Measurements from ENCODE around the gene ZBTB40.

ZBTB40 gene

GRCh38 chr1:22416555-22417454, 34.8 kb upstream of the ZBTB40 start:
- H3K9me3 ChIP-seq (ENCODE audit: severe bottlenecking) = no peaks in the 10 kb centered on the region
- no peak overlapping the region for H3K27ac ChIP-seq (ENCODE audit: poor library complexity, severe bottlenecking)
- peaks cover 8% of the 10 kb centered on the region for H3K4me1 ChIP-seq (ENCODE audit: insufficient read depth, poor library complexity, severe bottlenecking)
- no peak for DNase-seq (ENCODE audit: low spot score)
- no peak overlapping the region for H3K4me3 ChIP-seq (ENCODE audit: severe bottlenecking)
- TF ChIP-seq, protein P1, sequence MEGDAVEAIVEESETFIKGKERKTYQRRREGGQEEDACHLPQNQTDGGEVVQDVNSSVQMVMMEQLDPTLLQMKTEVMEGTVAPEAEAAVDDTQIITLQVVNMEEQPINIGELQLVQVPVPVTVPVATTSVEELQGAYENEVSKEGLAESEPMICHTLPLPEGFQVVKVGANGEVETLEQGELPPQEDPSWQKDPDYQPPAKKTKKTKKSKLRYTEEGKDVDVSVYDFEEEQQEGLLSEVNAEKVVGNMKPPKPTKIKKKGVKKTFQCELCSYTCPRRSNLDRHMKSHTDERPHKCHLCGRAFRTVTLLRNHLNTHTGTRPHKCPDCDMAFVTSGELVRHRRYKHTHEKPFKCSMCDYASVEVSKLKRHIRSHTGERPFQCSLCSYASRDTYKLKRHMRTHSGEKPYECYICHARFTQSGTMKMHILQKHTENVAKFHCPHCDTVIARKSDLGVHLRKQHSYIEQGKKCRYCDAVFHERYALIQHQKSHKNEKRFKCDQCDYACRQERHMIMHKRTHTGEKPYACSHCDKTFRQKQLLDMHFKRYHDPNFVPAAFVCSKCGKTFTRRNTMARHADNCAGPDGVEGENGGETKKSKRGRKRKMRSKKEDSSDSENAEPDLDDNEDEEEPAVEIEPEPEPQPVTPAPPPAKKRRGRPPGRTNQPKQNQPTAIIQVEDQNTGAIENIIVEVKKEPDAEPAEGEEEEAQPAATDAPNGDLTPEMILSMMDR (IDR thresholded peaks at IDR 0.05; ENCODE audit: poor library complexity, severe bottlenecking) = peak; percentile 87
- H3K36me3 ChIP-seq (ENCODE audit: low read depth) = no peaks in the 10 kb centered on the region
- peak; percentile 58 for ATAC-seq (ENCODE audit: low read depth)
- H3K27me3 ChIP-seq (ENCODE audit: insufficient read depth, poor library complexity, severe bottlenecking) = no peaks in the 10 kb centered on the region

DNA sequence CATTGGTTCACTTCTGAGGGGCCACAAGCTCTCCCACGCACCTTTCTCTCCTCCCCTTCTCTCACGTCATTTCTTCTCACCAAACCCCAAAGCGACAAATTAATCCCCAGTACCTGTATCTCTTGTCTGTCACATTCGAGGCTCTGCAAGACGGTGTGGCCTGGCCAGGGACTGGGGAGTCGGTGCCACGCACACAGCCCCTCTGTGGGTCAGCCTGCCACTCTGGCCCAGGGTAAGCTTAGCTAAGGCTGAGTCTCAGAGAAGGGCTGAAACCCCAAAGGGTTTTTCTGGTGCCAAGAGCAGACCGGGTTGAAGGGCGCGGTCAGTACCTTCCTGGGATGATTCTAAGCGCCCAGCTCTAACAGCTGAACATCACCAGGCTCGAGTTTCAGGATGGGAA, 34.2 kb upstream of the ZBTB40 start:
- no peak for ATAC-seq (ENCODE audit: low read depth)
- Histone ChIP-seq H3K36me3 (ENCODE audit: low read depth) (no peaks in the 10 kb centered on the region), H3K27ac (ENCODE audit: poor library complexity, severe bottlenecking) (no peak overlapping the region), H3K9me3 (ENCODE audit: severe bottlenecking) (no peaks in the 10 kb centered on the region), H3K4me3 (ENCODE audit: severe bottlenecking) (no peak overlapping the region), H3K4me1 (ENCODE audit: insufficient read depth, poor library complexity, severe bottlenecking) (peaks cover 6% of the 10 kb centered on the region), H3K27me3 (ENCODE audit: insufficient read depth, poor library complexity, severe bottlenecking) (no peaks in the 10 kb centered on the region)
- TF ChIP-seq, protein P1 (IDR thresholded peaks at IDR 0.05; ENCODE audit: poor library complexity, severe bottlenecking) = no peak
- no peak for DNase-seq (ENCODE audit: low spot score)

DNA sequence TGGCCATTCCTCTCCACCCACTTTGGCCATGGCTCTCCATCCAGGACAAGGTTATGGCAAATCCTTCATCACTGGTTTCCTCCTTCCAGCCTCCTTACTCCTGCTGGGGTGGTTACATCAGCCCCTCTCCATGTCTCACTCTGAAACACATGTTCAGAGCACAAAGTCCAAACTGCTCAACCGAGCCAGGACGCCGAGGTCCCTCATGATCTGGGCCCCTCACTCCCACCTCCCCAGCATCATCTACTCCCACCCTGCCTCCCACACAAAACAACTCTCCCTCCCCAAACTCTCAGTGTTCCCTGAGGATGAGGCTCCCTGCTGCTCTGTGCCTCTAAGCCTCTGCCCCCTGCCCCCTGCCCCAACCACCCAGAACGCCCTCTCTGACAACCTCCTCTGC, 33.3 kb upstream of the ZBTB40 start:
- DNase-seq (ENCODE audit: low spot score) (no peak), ATAC-seq (ENCODE audit: low read depth) (no peak)
- H3K4me3 ChIP-seq (ENCODE audit: severe bottlenecking) = no peak overlapping the region
- H3K36me3 ChIP-seq (ENCODE audit: low read depth) = no peaks in the 10 kb centered on the region
- H3K27ac ChIP-seq (ENCODE audit: poor library complexity, severe bottlenecking) = no peak overlapping the region
- H3K27me3 ChIP-seq (ENCODE audit: insufficient read depth, poor library complexity, severe bottlenecking) = no peaks in the 10 kb centered on the region
- no peaks in the 10 kb centered on the region for H3K4me1 ChIP-seq (ENCODE audit: insufficient read depth, poor library complexity, severe bottlenecking)
- no peaks in the 10 kb centered on the region for H3K9me3 ChIP-seq (ENCODE audit: severe bottlenecking)
- TF ChIP-seq, protein P1 (IDR thresholded peaks at IDR 0.05; ENCODE audit: poor library complexity, severe bottlenecking) = no peak

GRCh38 chr1:22418933-22419382, 32.7 kb upstream of the ZBTB40 start:
- no peak for DNase-seq (ENCODE audit: low spot score)

More at GRCh38 chr1:22418933-22419382, 32.7 kb upstream of the ZBTB40 start:
- TF ChIP-seq, protein P1 (IDR thresholded peaks at IDR 0.05; ENCODE audit: poor library complexity, severe bottlenecking) = no peak
- H3K27ac ChIP-seq (ENCODE audit: poor library complexity, severe bottlenecking) = no peak overlapping the region
- no peaks in the 10 kb centered on the region for H3K4me1 ChIP-seq (ENCODE audit: insufficient read depth, poor library complexity, severe bottlenecking)
- no peaks in the 10 kb centered on the region for H3K36me3 ChIP-seq (ENCODE audit: low read depth)
- H3K27me3 ChIP-seq (ENCODE audit: insufficient read depth, poor library complexity, severe bottlenecking) = no peaks in the 10 kb centered on the region
- no peak for ATAC-seq (ENCODE audit: low read depth)
- H3K9me3 ChIP-seq (ENCODE audit: severe bottlenecking) = no peaks in the 10 kb centered on the region
- no peak overlapping the region for H3K4me3 ChIP-seq (ENCODE audit: severe bottlenecking)

Measured in RWPE2 (cell line).